BE2C (cell line): ENCODE measurements around the gene CDH11.

Source experiments
- DNase-seq: peaks from one replicate; pipeline ENCODE4 v3.0.0-alpha.2; 2020
- H3K27me3 ChIP-seq: fragments of 250-450 bp; sonication (Bioruptor Pico); 2 replicates; pipeline ENCODE4 v1.5.1; 2020; ENCODE audit warnings: mild to moderate bottlenecking
- H3K36me3 ChIP-seq: fragments of 250-450 bp; sonication (Bioruptor Pico); 2 replicates; pipeline ENCODE4 v1.5.1; 2020; ENCODE audit warnings: mild to moderate bottlenecking
- H3K4me1 ChIP-seq: fragments of 250-450 bp; sonication (Bioruptor Pico); 2 replicates; pipeline ENCODE4 v1.5.1; 2020
- H3K4me3 ChIP-seq: 2 replicates; pipeline ENCODE4 v1.5.1; 2011; ENCODE audit warnings: low read depth, low read length
- H3K9me3 ChIP-seq: fragments of 250-450 bp; sonication (Bioruptor Pico); 2 replicates; pipeline ENCODE4 v1.5.1; 2020
- TF ChIP-seq, protein P1 (sequence below): IDR thresholded peaks from 2 replicates; pipeline ENCODE4 v1.5.1; 2012; ENCODE audit warnings: mild to moderate bottlenecking, low read depth, low read length

CDH11 gene

DNA sequence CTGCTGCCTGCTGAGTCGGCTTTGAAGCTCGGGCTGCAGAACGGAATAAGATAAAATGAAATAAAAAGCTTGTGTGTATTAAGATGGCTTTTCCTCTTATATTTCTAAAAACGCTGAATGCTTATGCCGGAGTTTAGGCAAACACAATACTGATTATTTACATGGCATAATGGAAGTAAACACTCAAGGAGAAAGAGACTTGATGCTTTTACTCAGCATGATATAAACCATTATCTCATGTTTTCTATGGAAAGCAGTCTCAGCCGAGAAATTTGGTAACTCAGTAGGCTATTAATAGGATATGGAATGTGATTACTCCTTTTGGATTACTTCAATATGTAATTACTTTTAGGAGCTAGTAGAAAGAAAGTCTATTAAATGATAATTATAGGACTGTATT is 153.3 kb downstream of the CDH11 start:
- DNase-seq = no peak
- Histone ChIP-seq H3K4me1 (0 out of 2 replicates have a peak, but pooled peaks cover 8% of the 10 kb centered on the region), H3K4me3 (no peak overlapping the region), H3K27me3 (no peaks in the 10 kb centered on the region), H3K36me3 (no peaks in the 10 kb centered on the region), H3K9me3 (no peaks in the 10 kb centered on the region)
- TF ChIP-seq, protein P1, sequence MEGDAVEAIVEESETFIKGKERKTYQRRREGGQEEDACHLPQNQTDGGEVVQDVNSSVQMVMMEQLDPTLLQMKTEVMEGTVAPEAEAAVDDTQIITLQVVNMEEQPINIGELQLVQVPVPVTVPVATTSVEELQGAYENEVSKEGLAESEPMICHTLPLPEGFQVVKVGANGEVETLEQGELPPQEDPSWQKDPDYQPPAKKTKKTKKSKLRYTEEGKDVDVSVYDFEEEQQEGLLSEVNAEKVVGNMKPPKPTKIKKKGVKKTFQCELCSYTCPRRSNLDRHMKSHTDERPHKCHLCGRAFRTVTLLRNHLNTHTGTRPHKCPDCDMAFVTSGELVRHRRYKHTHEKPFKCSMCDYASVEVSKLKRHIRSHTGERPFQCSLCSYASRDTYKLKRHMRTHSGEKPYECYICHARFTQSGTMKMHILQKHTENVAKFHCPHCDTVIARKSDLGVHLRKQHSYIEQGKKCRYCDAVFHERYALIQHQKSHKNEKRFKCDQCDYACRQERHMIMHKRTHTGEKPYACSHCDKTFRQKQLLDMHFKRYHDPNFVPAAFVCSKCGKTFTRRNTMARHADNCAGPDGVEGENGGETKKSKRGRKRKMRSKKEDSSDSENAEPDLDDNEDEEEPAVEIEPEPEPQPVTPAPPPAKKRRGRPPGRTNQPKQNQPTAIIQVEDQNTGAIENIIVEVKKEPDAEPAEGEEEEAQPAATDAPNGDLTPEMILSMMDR = no peak

DNA sequence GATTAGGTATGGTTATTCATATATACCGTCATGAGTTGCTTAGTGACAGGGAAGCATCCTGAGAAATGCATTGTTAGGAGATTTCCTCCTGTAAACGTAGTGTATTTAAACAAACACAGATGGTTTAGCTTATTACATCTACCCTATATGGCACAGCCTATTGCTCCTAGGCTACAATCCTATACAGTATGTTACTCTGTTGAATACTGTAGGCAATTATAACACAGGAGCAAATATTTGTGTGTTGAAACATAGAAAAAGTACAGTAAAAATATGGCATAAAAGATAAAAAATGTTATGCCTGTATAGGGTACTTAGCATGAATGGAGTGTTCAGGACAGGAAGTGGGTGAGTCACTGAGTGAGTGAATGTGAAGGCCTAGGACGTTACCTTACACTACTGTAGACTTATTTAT is 157.7 kb downstream of the CDH11 start:
- no peaks in the 10 kb centered on the region for H3K4me1 ChIP-seq
- no peak for DNase-seq
- H3K36me3 ChIP-seq = no peaks in the 10 kb centered on the region
- TF ChIP-seq, protein P1 = no peak
- no peaks in the 10 kb centered on the region for H3K27me3 ChIP-seq
- no peaks in the 10 kb centered on the region for H3K9me3 ChIP-seq
- H3K4me3 ChIP-seq = no peak overlapping the region

- H3K4me3 ChIP-seq = no peak overlapping the region
- no peaks in the 10 kb centered on the region for H3K27me3 ChIP-seq
- no peak for DNase-seq
- no peaks in the 10 kb centered on the region for H3K36me3 ChIP-seq
- no peaks in the 10 kb centered on the region for H3K9me3 ChIP-seq
- TF ChIP-seq, protein P1 = no peak
- H3K4me1 ChIP-seq = no peaks in the 10 kb centered on the region
These were observed 159.1 kb downstream of the CDH11 start for GRCh38 chr16:64962786-64963185.

GRCh38 chr16:64957246-64957645 is 164.6 kb downstream of the CDH11 start:
- no peak for DNase-seq
- Histone ChIP-seq H3K9me3 (no peaks in the 10 kb centered on the region), H3K36me3 (no peaks in the 10 kb centered on the region), H3K4me1 (no peaks in the 10 kb centered on the region), H3K27me3 (no peaks in the 10 kb centered on the region), H3K4me3 (no peak overlapping the region)
- TF ChIP-seq, protein P1 = no peak

- no peak overlapping the region for H3K4me3 ChIP-seq
- H3K9me3 ChIP-seq = no peaks in the 10 kb centered on the region
- H3K36me3 ChIP-seq = no peaks in the 10 kb centered on the region
- H3K27me3 ChIP-seq = no peaks in the 10 kb centered on the region
- H3K4me1 ChIP-seq = no peaks in the 10 kb centered on the region
- DNase-seq = no peak
- TF ChIP-seq, protein P1 = no peak
These were observed 169.7 kb downstream of the CDH11 start for GRCh38 chr16:64952177-64952576.

GRCh38 chr16:64951193-64951592 is 170.7 kb downstream of the CDH11 start:
- Histone ChIP-seq H3K36me3 (no peaks in the 10 kb centered on the region), H3K4me3 (no peak overlapping the region), H3K27me3 (no peaks in the 10 kb centered on the region), H3K9me3 (no peaks in the 10 kb centered on the region), H3K4me1 (no peaks in the 10 kb centered on the region)
- no peak for DNase-seq
- TF ChIP-seq, protein P1 = no peak
